B cell (primary cell): ENCODE results near the gene ZBTB11. TPM values are rescaled to one million over a fixed set of nuclear protein-coding genes. Genes with fewer than 3 reads are reported as not detected.
A peak's percentile ranks its signal among the peaks of the same experiment; 100 is the strongest.

Source experiments
- ATAC-seq: fragments of 200-7000 bp; cut with Tn5 transposase; one replicate; pipeline ENCODE4 v1.10.0; 2021; ENCODE audit warnings: low read depth, mild to moderate bottlenecking, moderate number of reproducible peaks, moderate library complexity
- CTCF ChIA-PET: fragments of 350-600 bp; sonication (Branson Sonifier 250); formaldehyde crosslinking; loops from one replicate; lab custom pipeline; 2021; ENCODE audit warnings: antibody characterized with exemption, inconsistent platforms; lab: Charles Lee
- POLR2A ChIA-PET: fragments of 350-600 bp; sonication (Branson Sonifier 250); formaldehyde crosslinking; loops from one replicate; lab custom pipeline; 2021; ENCODE audit warnings: antibody characterized with exemption; lab: Charles Lee
- DNase-seq: peaks from one replicate; pipeline ENCODE4 v3.0.0; 2013
- H2AFZ ChIP-seq: 2 replicates; pipeline ENCODE4 v1.6.1; 2012; ENCODE audit warnings: mild to moderate bottlenecking, low read depth, low read length; ENCODE audit not compliant: insufficient read depth, poor library complexity, severe bottlenecking
- H3K27ac ChIP-seq, 2 donors: 1 replicate in 1 of 2; 2 replicates in 1 of 2; pipeline ENCODE4 v1.5.1; 2012 to 2013; ENCODE audit warnings: low read length in 2 of 2, mild to moderate bottlenecking in 2 of 2, moderate library complexity in 1 of 2
- H3K27me3 ChIP-seq, 4 experiments: fragments of 200-600 bp in 1 of 4; sonication (generic) in 1 of 4; replicated peaks in 1 of 4; 1 replicate in 2 of 4; 2 replicates in 2 of 4; pipeline versions ENCODE4 v1.6.1 to v1.7.0; 2013 to 2016; ENCODE audit warnings: low read length in 3 of 4, mild to moderate bottlenecking in 2 of 4, mixed read lengths in 1 of 4, moderate library complexity in 1 of 4; ENCODE audit not compliant: insufficient read depth in 4 of 4, control insufficient read depth in 3 of 4; ENCODE audit errors: control extremely low read depth in 1 of 4
- H3K36me3 ChIP-seq, 2 experiments: replicated peaks in 1 of 2; 1 replicate in 1 of 2; 2 replicates in 1 of 2; pipeline versions ENCODE4 v1.6.1 to v1.7.1; 2013; ENCODE audit warnings: low read length in 1 of 2; ENCODE audit not compliant: insufficient read depth in 2 of 2, control insufficient read depth in 1 of 2; ENCODE audit errors: control extremely low read depth in 1 of 2, extremely low read depth in 1 of 2
- H3K4me1 ChIP-seq, 2 donors: fragments of 200-600 bp in 1 of 2; sonication (generic) in 1 of 2; 1 replicate in 1 of 2; 2 replicates in 1 of 2; pipeline versions ENCODE4 v1.5.1 to v1.6.1; 2013 to 2017; ENCODE audit warnings: low read length in 2 of 2; ENCODE audit not compliant: control insufficient read depth in 2 of 2, insufficient read depth in 2 of 2
- H3K4me2 ChIP-seq: replicated peaks from 2 replicates; pipeline ENCODE3; 2012; ENCODE audit warnings: mild to moderate bottlenecking, low read depth, low read length; ENCODE audit not compliant: poor library complexity, severe bottlenecking
- H3K4me3 ChIP-seq, 5 experiments: fragments of 200-600 bp in 1 of 5; sonication (generic) in 1 of 5; 1 replicate in 3 of 5; 2 replicates in 2 of 5; pipeline versions ENCODE4 v1.5.1 to v1.7.0; 2011 to 2016; ENCODE audit warnings: low read length in 4 of 5, mild to moderate bottlenecking in 4 of 5, low read depth in 2 of 5, control low read depth in 1 of 5, moderate library complexity in 1 of 5; ENCODE audit not compliant: insufficient read depth in 1 of 5; ENCODE audit errors: control extremely low read depth in 1 of 5, extremely low read depth in 1 of 5
- H3K79me2 ChIP-seq: fragments of 200-600 bp; sonication (generic); one replicate; pipeline ENCODE4 v1.6.0; 2016; ENCODE audit warnings: low read length; ENCODE audit not compliant: control insufficient read depth, insufficient read depth
- H3K9ac ChIP-seq: fragments of 200-600 bp; sonication (generic); 2 replicates; pipeline ENCODE4 v1.6.1; 2017; ENCODE audit warnings: mild to moderate bottlenecking, low read length, moderate library complexity
- H3K9me3 ChIP-seq, 3 donors: one replicate each; pipeline versions ENCODE4 v1.6.1 to v1.7.1; 2013; ENCODE audit warnings: low read length in 2 of 3; ENCODE audit not compliant: control insufficient read depth in 2 of 3, insufficient read depth in 1 of 3; ENCODE audit errors: control extremely low read depth in 1 of 3
- H4K20me1 ChIP-seq: 2 replicates; pipeline ENCODE4 v1.6.0; 2012; ENCODE audit warnings: mild to moderate bottlenecking, low read length; ENCODE audit not compliant: insufficient read depth, control insufficient read depth, poor library complexity, severe bottlenecking
- H3K27ac Mint-ChIP-seq: one replicate; pipeline ENCODE4 v1.8.0; 2021; ENCODE audit warnings: mixed read lengths
- H3K27me3 Mint-ChIP-seq: one replicate; pipeline ENCODE4 v1.8.0; 2021; ENCODE audit warnings: mixed read lengths
- H3K4me1 Mint-ChIP-seq: one replicate; pipeline ENCODE4 v1.8.0; 2021; ENCODE audit warnings: mixed read lengths
- H3K4me3 Mint-ChIP-seq: one replicate; pipeline ENCODE4 v1.8.0; 2021; ENCODE audit warnings: mixed read lengths
- H3K9me3 Mint-ChIP-seq: one replicate; pipeline ENCODE4 v1.8.0; 2022; ENCODE audit warnings: mixed read lengths; ENCODE audit not compliant: insufficient read depth
- EZH2 ChIP-seq: IDR thresholded peaks from 2 replicates; pipeline ENCODE4 v1.6.1; 2012; ENCODE audit warnings: borderline replicate concordance, low read depth, mild to moderate bottlenecking, moderate library complexity, low read length; ENCODE audit not compliant: insufficient read depth, poor library complexity, severe bottlenecking
- WGBS: methylation state at CpG from one replicate; pipeline ENCODE4 v1.1.5; 2013; ENCODE audit warnings: missing lambda C conversion rate; ENCODE audit not compliant: insufficient coverage; 5-methylcytosine and 5-hydroxymethylcytosine counted together
- intact Hi-C: fragments of 100-400 bp; cut with micrococcal nuclease; formaldehyde crosslinking; loops from one replicate; pipeline ENCODE4 v1.10.0; 2022
- polyA plus RNA-seq: library from polyadenylated mRNA; depleted of rRNA; stranded (reverse); fragments of >200 nt; gene quantifications from 2 replicates; pipeline ENCODE4 v1.2.3, GENCODE V29; 2012
- total RNA-seq, 2 donors: library from RNA; stranded (reverse); fragments of 120-200 nt in 1 of 2; gene quantifications; 1 replicate in 1 of 2; 2 replicates in 1 of 2; pipeline versions ENCODE4 v1.2.3 to v1.2.4, GENCODE V29; 2013 to 2022
- TF ChIP-seq, protein P1 (sequence below): fragments of 200-600 bp; IDR thresholded peaks from one replicate; pipeline ENCODE4 v1.8.0; 2022; ENCODE audit warnings: antibody characterized with exemption, mild to moderate bottlenecking

Gene ZBTB11
- total and polyA plus RNA-seq, 2 donors (not counting 1 experiment from before 2014, with no cell fraction given), result 16.3 to 42.6 TPM

DNA sequence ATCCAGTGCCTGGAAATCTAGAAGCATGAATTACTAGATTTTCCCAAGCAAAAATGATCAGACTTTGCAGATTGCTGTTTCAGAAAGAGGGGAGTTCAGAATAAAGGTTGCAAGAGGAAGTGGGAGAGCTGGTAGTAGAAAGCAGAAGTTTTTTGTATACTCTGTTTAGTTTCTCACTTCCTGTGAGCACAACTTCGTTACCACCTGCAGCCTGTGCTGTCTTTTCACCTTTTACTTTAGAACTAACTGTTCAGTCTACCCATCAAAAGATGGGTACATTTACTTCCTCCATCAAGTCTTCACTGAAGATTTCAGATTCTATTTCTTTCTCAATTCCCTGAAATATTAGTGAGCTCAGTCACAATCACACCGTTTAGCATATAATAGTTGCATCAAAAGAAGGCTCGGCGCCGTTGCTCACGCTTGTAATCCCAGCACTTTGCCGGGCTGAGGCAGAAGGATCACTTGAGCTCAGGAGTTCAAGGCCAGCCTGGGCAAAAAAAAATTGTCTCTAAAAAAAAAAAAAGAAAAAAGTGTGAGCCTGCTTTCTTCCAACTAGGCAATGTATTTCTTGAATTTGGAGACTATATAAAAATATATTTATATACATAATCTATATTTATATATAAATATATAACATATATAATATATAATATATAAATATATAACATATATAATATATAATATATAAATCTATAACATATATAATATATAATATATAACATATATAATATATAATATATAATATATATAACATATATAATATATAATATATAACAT lies 45.7 kb upstream of the ZBTB11 start:
- CTCF ChIA-PET, result interaction anchor here (1.0 to 2.0 kb wide), 6 partner anchors 10 to 502 kb away, joined by 3 to 10 read pairs (median 4); no protein-coding TSS in a partner anchor
- ATAC-seq, result peak; percentile 31

More for the DNA sequence above, 45.7 kb upstream of the ZBTB11 start:
- peaks cover 30 to 34% of the 10 kb centered on the region in 2 donors for H3K4me1 ChIP-seq
- no peaks in the 10 kb centered on the region for H3K9me3 Mint-ChIP-seq
- H3K9me3 ChIP-seq, result no peaks in the 10 kb centered on the region
- TF ChIP-seq, protein P1, sequence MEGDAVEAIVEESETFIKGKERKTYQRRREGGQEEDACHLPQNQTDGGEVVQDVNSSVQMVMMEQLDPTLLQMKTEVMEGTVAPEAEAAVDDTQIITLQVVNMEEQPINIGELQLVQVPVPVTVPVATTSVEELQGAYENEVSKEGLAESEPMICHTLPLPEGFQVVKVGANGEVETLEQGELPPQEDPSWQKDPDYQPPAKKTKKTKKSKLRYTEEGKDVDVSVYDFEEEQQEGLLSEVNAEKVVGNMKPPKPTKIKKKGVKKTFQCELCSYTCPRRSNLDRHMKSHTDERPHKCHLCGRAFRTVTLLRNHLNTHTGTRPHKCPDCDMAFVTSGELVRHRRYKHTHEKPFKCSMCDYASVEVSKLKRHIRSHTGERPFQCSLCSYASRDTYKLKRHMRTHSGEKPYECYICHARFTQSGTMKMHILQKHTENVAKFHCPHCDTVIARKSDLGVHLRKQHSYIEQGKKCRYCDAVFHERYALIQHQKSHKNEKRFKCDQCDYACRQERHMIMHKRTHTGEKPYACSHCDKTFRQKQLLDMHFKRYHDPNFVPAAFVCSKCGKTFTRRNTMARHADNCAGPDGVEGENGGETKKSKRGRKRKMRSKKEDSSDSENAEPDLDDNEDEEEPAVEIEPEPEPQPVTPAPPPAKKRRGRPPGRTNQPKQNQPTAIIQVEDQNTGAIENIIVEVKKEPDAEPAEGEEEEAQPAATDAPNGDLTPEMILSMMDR, result no peak
- TF ChIP-seq EZH2, result no peak
- peak overlapping the region; percentile 73 for H3K4me2 ChIP-seq
- peak overlapping the region; percentile 16 for H3K9ac ChIP-seq
- H3K79me2 ChIP-seq, result peaks cover 16% of the 10 kb centered on the region
- H2AFZ ChIP-seq, result peak overlapping the region; percentile 23
- H3K27ac ChIP-seq, result peak overlapping the region; percentile 40 to 62
- H3K27me3 Mint-ChIP-seq, result no peaks in the 10 kb centered on the region
- WGBS, result no CpG with 5 or more reads among the region's 7 CpGs
- H3K27ac Mint-ChIP-seq, result peak overlapping the region; percentile 84
- POLR2A ChIA-PET, result interaction anchor here (0.6 to 1.0 kb wide), 3 partner anchors 25 to 56 kb away, joined by 3 read pairs; partner anchors contain the start of gene NXPE3
- peak overlapping the region; percentile 61 for H3K4me3 Mint-ChIP-seq
- H3K27me3 ChIP-seq, result no peaks in the 10 kb centered on the region
- peaks cover 37% of the 10 kb centered on the region for H3K4me1 Mint-ChIP-seq
- DNase-seq, result peak; percentile 79
- H3K4me3 ChIP-seq, result peak overlapping the region in 1 of 5 experiments; percentile 43
- H4K20me1 ChIP-seq, result no peaks in the 10 kb centered on the region
- no peaks in the 10 kb centered on the region for H3K36me3 ChIP-seq
- intact Hi-C loops, result loop anchor here (1.0 kb wide), 1 partner anchor 81 kb away; no protein-coding TSS in a partner anchor
